SU-DHL-6 (cell line): Measurements from ENCODE around the gene ZFAND3.
"Not testable (repeated sequence)": the region's sequence is repeated elsewhere in the genome, so short reads cannot be mapped to it uniquely, and the experiment has no call there.

Experiments used
- EZH2phosphoT487 ChIP-seq: fragments of 200-600 bp; sonication (generic), shearing (Covaris generic); conservative IDR thresholded peaks from 2 replicates; pipeline ENCODE4 v1.6.1; 2018; ENCODE audit warnings: mild to moderate bottlenecking, antibody characterized with exemption, low read length, moderate library complexity, mixed read lengths
- TF ChIP-seq, protein P1 (sequence below): fragments of 200-600 bp; sonication (generic); IDR thresholded peaks from one replicate; pipeline ENCODE4 v1.5.1; 2017; ENCODE audit warnings: antibody characterized with exemption, mild to moderate bottlenecking, low read length, moderate library complexity; ENCODE audit not compliant: insufficient read depth, poor library complexity, severe bottlenecking

DNA sequence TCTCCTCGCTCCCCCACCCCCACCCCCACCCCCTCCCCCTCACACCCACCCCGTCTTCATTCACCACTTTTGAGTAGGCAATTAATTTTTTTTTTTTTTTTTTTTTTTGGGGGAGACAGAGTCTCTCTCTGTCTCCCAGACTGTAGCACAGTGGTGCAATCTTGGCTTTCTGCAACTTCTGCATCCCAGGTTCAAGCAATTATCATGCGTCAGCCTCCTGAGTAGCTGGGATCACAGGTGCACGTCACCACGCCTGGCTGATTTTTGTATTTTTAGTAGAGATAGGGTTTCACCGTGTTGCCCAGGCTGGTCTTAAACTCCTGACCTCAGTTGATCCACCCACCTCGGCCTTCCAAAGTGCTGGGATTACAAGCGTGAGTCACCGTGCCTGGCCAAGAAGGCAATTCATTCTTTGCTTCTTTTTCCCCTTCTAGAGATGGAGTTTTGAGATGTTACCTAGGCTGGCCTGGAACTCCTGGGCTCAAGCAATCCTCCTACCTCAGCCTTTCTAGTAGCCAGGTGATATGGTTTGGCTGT lies 230.4 kb downstream of the ZFAND3 start:
- TF ChIP-seq, protein P1, sequence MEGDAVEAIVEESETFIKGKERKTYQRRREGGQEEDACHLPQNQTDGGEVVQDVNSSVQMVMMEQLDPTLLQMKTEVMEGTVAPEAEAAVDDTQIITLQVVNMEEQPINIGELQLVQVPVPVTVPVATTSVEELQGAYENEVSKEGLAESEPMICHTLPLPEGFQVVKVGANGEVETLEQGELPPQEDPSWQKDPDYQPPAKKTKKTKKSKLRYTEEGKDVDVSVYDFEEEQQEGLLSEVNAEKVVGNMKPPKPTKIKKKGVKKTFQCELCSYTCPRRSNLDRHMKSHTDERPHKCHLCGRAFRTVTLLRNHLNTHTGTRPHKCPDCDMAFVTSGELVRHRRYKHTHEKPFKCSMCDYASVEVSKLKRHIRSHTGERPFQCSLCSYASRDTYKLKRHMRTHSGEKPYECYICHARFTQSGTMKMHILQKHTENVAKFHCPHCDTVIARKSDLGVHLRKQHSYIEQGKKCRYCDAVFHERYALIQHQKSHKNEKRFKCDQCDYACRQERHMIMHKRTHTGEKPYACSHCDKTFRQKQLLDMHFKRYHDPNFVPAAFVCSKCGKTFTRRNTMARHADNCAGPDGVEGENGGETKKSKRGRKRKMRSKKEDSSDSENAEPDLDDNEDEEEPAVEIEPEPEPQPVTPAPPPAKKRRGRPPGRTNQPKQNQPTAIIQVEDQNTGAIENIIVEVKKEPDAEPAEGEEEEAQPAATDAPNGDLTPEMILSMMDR: not testable (repeated sequence)
- not testable (repeated sequence) for TF ChIP-seq EZH2phosphoT487
